ENCODE data around the gene QRICH2. TPM values are rescaled to one million over a fixed set of nuclear protein-coding genes. Genes with fewer than 3 reads are reported as not detected.

QRICH2 gene
- total and polyA plus RNA-seq, 9 of the 15 experiments (the other 6 are each of a cell fraction or from before 2014, with no cell fraction given): 0.03 to 1.6 (median 0.81) TPM

DNA sequence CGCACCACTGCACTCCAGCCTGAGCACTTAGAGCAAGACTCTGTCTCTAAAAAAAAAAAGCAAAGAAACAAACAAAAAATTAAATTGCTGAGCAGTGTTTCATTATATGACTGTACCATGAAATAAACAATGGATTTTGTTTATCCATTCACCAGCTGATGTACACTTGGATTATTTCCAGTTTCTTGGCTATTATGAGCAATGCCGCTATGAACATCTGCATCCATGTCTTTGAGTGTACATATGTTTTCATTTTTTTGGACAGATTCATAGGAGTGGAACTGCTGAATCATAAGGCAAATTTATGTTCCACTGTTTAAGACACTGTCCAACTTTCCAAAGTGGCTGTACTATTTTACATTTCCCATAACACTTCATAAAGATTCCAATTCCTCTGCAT, 75.7 kb downstream of the QRICH2 start (continued):
- TF ChIP-seq IRF1 (CRISPR knock-in tag; IDR thresholded peaks at IDR 0.05; ENCODE audit: borderline replicate concordance) (no peak), PPARD (CRISPR knock-in tag; IDR thresholded peaks at IDR 0.05) (no peak), SP2 (IDR thresholded peaks at IDR 0.05; ENCODE audit: extremely low read depth, low read depth, low read length, poor library complexity, severe bottlenecking) (no peak), ZNF655 (CRISPR knock-in tag; IDR thresholded peaks at IDR 0.05) (no peak), KAT8 (IDR thresholded peaks at IDR 0.05; ENCODE audit: low read depth) (no peak), SRSF9 (IDR thresholded peaks at IDR 0.05; ENCODE audit: borderline replicate concordance, low read depth, low read length) (no peak), AFF4 (CRISPR knock-in tag; IDR thresholded peaks at IDR 0.05) (no peak), ZNF217 (CRISPR knock-in tag; IDR thresholded peaks at IDR 0.05) (no peak), KAT2B (IDR thresholded peaks at IDR 0.05; ENCODE audit: low read depth, low read length) (no peak), BDP1 (IDR thresholded peaks at IDR 0.05; ENCODE audit: insufficient read depth, insufficient read length) (no peak), RNF2 (IDR thresholded peaks at IDR 0.05) (no peak), NCOR1 (IDR thresholded peaks at IDR 0.05) (no peak), POLR2AphosphoS5 (IDR thresholded peaks at IDR 0.05; ENCODE audit: control insufficient read depth, insufficient read depth, low read depth, low read length) (no peak), ZNF274 (IDR thresholded peaks at IDR 0.05; ENCODE audit: borderline replicate concordance, low read depth, low read length) (no peak), MLLT1 (IDR thresholded peaks at IDR 0.05) (no peak)

Measured in K562 (cell line).